NCI-H1694 (cell line): ENCODE results near the gene OR10T2.
"Not testable (repeated sequence)": the region's sequence is repeated elsewhere in the genome, so short reads cannot be mapped to it uniquely, and the experiment has no call there.

ENCODE experiments used
- DNase-seq: peaks from one replicate; lab custom pipeline; 2025; lab: John Stamatoyannopoulos, UW

OR10T2 gene

GRCh38 chr1:158356616-158357015, 42.6 kb downstream of the OR10T2 start:
- no peak for DNase-seq

GRCh38 chr1:158355773-158356285, 43.4 kb downstream of the OR10T2 start:
- no peak for DNase-seq

- no peak for DNase-seq
Observed at GRCh38 chr1:158354255-158354654, 45.0 kb downstream of the OR10T2 start.

GRCh38 chr1:158353303-158354075, 45.8 kb downstream of the OR10T2 start, which contains the start of gene CD1E:
Gene CD1E (plus strand): TSS chr1:158353894. CDS start chr1:158353989, 95 bp downstream.
- no peak for DNase-seq

- not testable (repeated sequence) for DNase-seq
Observed at GRCh38 chr1:158348946-158349345, 50.3 kb downstream of the OR10T2 start.
